IMR-90 (cell line): ENCODE data around the gene URB2. TPM values are rescaled to one million over a fixed set of nuclear protein-coding genes. Genes with fewer than 3 reads are reported as not detected.

ENCODE experiments used
- ATAC-seq: fragments of 200-7000 bp; cut with Tn5 transposase; 2 replicates; pipeline ENCODE4 v1.9.1; 2020; ENCODE audit warnings: low read depth, mild to moderate bottlenecking, moderate library complexity
- BruUV-seq: library from RNA; stranded (reverse); fragments of 400-500 nt; replicated peaks from 2 replicates; lab custom pipeline; 2021; lab: Mats Ljungman, UMichigan
- CTCF ChIA-PET: fragments of 300-600 bp; formaldehyde crosslinking; extraction: SDS; loops from one replicate; lab custom pipeline; 2021; ENCODE audit warnings: antibody characterized with exemption; lab: Yijun Ruan, JAX
- POLR2A ChIA-PET: fragments of 300-600 bp; sonication (Branson Sonifier 250); formaldehyde crosslinking; loops from one replicate; lab custom pipeline; 2022; ENCODE audit warnings: antibody characterized with exemption; ENCODE audit not compliant: unreplicated experiment; lab: Charles Lee
- DNase-seq: peaks from one replicate; pipeline ENCODE4 v3.0.0; 2013
- H2AFZ ChIP-seq: replicated peaks from 2 replicates; pipeline ENCODE3; 2013; ENCODE audit warnings: low read length, mild to moderate bottlenecking; ENCODE audit not compliant: poor library complexity
- H2AK5ac ChIP-seq: 2 replicates; pipeline ENCODE4 v1.6.1; 2013; ENCODE audit warnings: low read depth, low read length, inconsistent platforms
- H2AK9ac ChIP-seq: replicated peaks from 2 replicates; pipeline ENCODE3; 2013; ENCODE audit warnings: mild to moderate bottlenecking, low read depth, low read length, moderate library complexity; ENCODE audit not compliant: poor library complexity
- H2BK120ac ChIP-seq: 2 replicates; pipeline ENCODE4 v1.6.1; 2013; ENCODE audit warnings: low read depth, low read length, inconsistent platforms
- H2BK15ac ChIP-seq: 3 replicates; pipeline ENCODE4 v1.6.1; 2013; ENCODE audit warnings: low read depth, low read length, inconsistent platforms
- H2BK20ac ChIP-seq: 2 replicates; pipeline ENCODE4 v1.6.1; 2013; ENCODE audit warnings: low read depth, mild to moderate bottlenecking, inconsistent platforms, low read length, moderate library complexity
- H2BK5ac ChIP-seq: 2 replicates; pipeline ENCODE4 v1.6.1; 2013; ENCODE audit warnings: mild to moderate bottlenecking, low read depth, low read length, inconsistent platforms; ENCODE audit not compliant: poor library complexity, severe bottlenecking
- H3K14ac ChIP-seq: replicated peaks from 2 replicates; pipeline ENCODE4 v1.6.1; 2013; ENCODE audit warnings: low read depth, low read length, inconsistent platforms
- H3K18ac ChIP-seq: 2 replicates; pipeline ENCODE4 v1.6.1; 2013; ENCODE audit warnings: low read depth, low read length, control low read depth
- H3K23ac ChIP-seq: 2 replicates; pipeline ENCODE4 v1.6.1; 2013; ENCODE audit warnings: low read depth, low read length, inconsistent platforms
- H3K27ac ChIP-seq: 2 replicates; pipeline ENCODE4 v1.5.1; 2013; ENCODE audit warnings: mild to moderate bottlenecking, control low read depth, low read length; ENCODE audit not compliant: insufficient read depth
- H3K27me3 ChIP-seq: 2 replicates; pipeline ENCODE4 v1.6.1; 2013; ENCODE audit warnings: low read length; ENCODE audit not compliant: control insufficient read depth, insufficient read depth
- H3K36me3 ChIP-seq: 2 replicates; pipeline ENCODE4 v1.6.1; 2013; ENCODE audit warnings: low read length, mixed read lengths; ENCODE audit not compliant: control insufficient read depth, insufficient read depth
- H3K4ac ChIP-seq: 2 replicates; pipeline ENCODE4 v1.6.1; 2013; ENCODE audit warnings: low read depth, low read length, inconsistent platforms
- H3K4me1 ChIP-seq: 2 replicates; pipeline ENCODE4 v1.6.1; 2013; ENCODE audit warnings: low read length, mixed read lengths; ENCODE audit not compliant: control insufficient read depth, insufficient read depth
- H3K4me2 ChIP-seq: 2 replicates; pipeline ENCODE4 v1.6.1; 2013; ENCODE audit warnings: low read depth, mild to moderate bottlenecking, control low read depth, low read length, moderate library complexity
- H3K4me3 ChIP-seq: 2 replicates; pipeline ENCODE4 v1.5.1; 2013; ENCODE audit warnings: low read depth, mild to moderate bottlenecking, control low read depth, low read length, moderate library complexity; ENCODE audit not compliant: insufficient read depth
- H3K56ac ChIP-seq: 2 replicates; pipeline ENCODE4 v1.6.1; 2013; ENCODE audit warnings: low read length, inconsistent platforms; ENCODE audit not compliant: insufficient read depth; ENCODE audit errors: extremely low read depth
- H3K79me1 ChIP-seq, 2 experiments: 2 replicates each; pipeline ENCODE4 v1.6.1; 2013; ENCODE audit warnings: low read length in 2 of 2, inconsistent platforms in 1 of 2, low read depth in 1 of 2
- H3K9ac ChIP-seq: 2 replicates; pipeline ENCODE4 v1.6.1; 2013; ENCODE audit warnings: low read depth, low read length, control low read depth
- H3K9me1 ChIP-seq: 2 replicates; pipeline ENCODE4 v1.6.1; 2013; ENCODE audit warnings: low read length, inconsistent platforms; ENCODE audit not compliant: insufficient read depth
- H3K9me3 ChIP-seq: 2 replicates; pipeline ENCODE4 v1.6.1; 2013; ENCODE audit warnings: low read length; ENCODE audit not compliant: control insufficient read depth, insufficient read depth
- H4K20me1 ChIP-seq: 2 replicates; pipeline ENCODE4 v1.6.1; 2013; ENCODE audit warnings: low read length, inconsistent platforms; ENCODE audit not compliant: insufficient read depth
- H4K5ac ChIP-seq: 2 replicates; pipeline ENCODE4 v1.6.1; 2013; ENCODE audit warnings: mild to moderate bottlenecking, low read depth, low read length, control low read depth
- H4K8ac ChIP-seq, 2 experiments: 2 replicates each; pipeline ENCODE4 v1.6.1; 2013; ENCODE audit warnings: low read depth in 2 of 2, low read length in 2 of 2, control low read depth in 1 of 2, inconsistent platforms in 1 of 2
- H4K91ac ChIP-seq: 2 replicates; pipeline ENCODE4 v1.6.1; 2013; ENCODE audit warnings: low read depth, low read length, inconsistent platforms; ENCODE audit not compliant: insufficient read depth
- CEBPB ChIP-seq: IDR thresholded peaks from 2 replicates; pipeline ENCODE4 v1.6.1; 2012; ENCODE audit warnings: low read depth, low read length, improper control_type of control experiment
- ELK1 ChIP-seq: fragments of 150-350 bp; IDR thresholded peaks from 2 replicates; pipeline ENCODE4 v1.6.1; 2016; ENCODE audit warnings: low read depth, mild to moderate bottlenecking, low read length, moderate library complexity, borderline replicate concordance
- POLR2A ChIP-seq: IDR thresholded peaks from 2 replicates; pipeline ENCODE4 v1.6.1; 2012; ENCODE audit warnings: mild to moderate bottlenecking, low read depth, low read length
- RAD21 ChIP-seq: IDR thresholded peaks from 2 replicates; pipeline ENCODE4 v1.6.1; 2012; ENCODE audit warnings: low read length, improper control_type of control experiment
- SMC3 ChIP-seq: fragments of 150-350 bp; IDR thresholded peaks from 2 replicates; pipeline ENCODE4 v1.6.1; 2016; ENCODE audit warnings: low read depth, mild to moderate bottlenecking, antibody characterized with exemption, low read length, moderate library complexity
- WGBS, 2 experiments: methylation state at CpG; one replicate each; pipeline versions ENCODE4 v1.1.5 to v1.1.7; 2013; ENCODE audit warnings: missing lambda C conversion rate in 2 of 2; ENCODE audit not compliant: insufficient read length in 1 of 2; ENCODE audit errors: extremely low coverage in 2 of 2; 5-methylcytosine and 5-hydroxymethylcytosine counted together
- dilution Hi-C: fragments of 300-500 bp; cut with HindIII; formaldehyde crosslinking; loops from one replicate; pipeline ENCODE4 v1.14.3; 2018; ENCODE audit warnings: low sequenced_read_pairs; ENCODE audit not compliant: unreplicated experiment
- in situ Hi-C: fragments of 300-500 bp; cut with MboI; formaldehyde crosslinking; loops from 3 replicates; pipeline ENCODE4 v1.14.3; 2019; ENCODE audit warnings: low sequenced_read_pairs, inconsistent platforms, mixed read lengths
- intact Hi-C: fragments of 100-400 bp; cut with micrococcal nuclease; formaldehyde crosslinking; loops from 2 replicates; pipeline ENCODE4 v1.10.0; 2022
- polyA plus RNA-seq, 3 experiments: library from polyadenylated mRNA; depleted of rRNA; stranded (reverse); fragments of >200 nt; gene quantifications; 2 replicates each; pipeline ENCODE4 v1.2.3, GENCODE V29; 2012; ENCODE audit warnings: low replicate concordance in 1 of 3
- total RNA-seq: library from RNA; depleted of rRNA; stranded (reverse); fragments of >200 nt; gene quantifications from 2 replicates; pipeline ENCODE4 v1.2.3, GENCODE V29; 2012
- TF ChIP-seq, protein P1 (sequence below): conservative IDR thresholded peaks from 2 replicates; pipeline ENCODE4 v1.5.1; 2012; ENCODE audit warnings: mild to moderate bottlenecking, low read depth, low read length, improper control_type of control experiment

Gene URB2
- total and polyA plus RNA-seq, 2 of the 4 experiments (the other 2 are of a cell fraction) = 5.9 to 15.4 TPM

- H3K4me2 ChIP-seq = no peak overlapping the region
- H4K5ac ChIP-seq = no peak overlapping the region
- ChIA-PET CTCF (no interaction called here), POLR2A (no interaction called here)
- H2AFZ ChIP-seq = no peak overlapping the region
- H3K27ac ChIP-seq = no peak overlapping the region
- H3K4me1 ChIP-seq = no peaks in the 10 kb centered on the region
- H3K9ac ChIP-seq = no peak overlapping the region
- in situ Hi-C loops (no loop called here), intact Hi-C loops (no loop called here), dilution Hi-C loops (no loop called here)
- no peak overlapping the region for H2AK5ac ChIP-seq
- H2BK120ac ChIP-seq = no peak overlapping the region
- no peak overlapping the region for H2AK9ac ChIP-seq
- no peak overlapping the region for H3K56ac ChIP-seq
- no peak overlapping the region for H3K4me3 ChIP-seq
- no peak overlapping the region for H3K14ac ChIP-seq
- H3K9me1 ChIP-seq = no peaks in the 10 kb centered on the region
- TF ChIP-seq SMC3 (no peak), CEBPB (no peak), POLR2A (no peak), ELK1 (no peak), RAD21 (no peak)
- TF ChIP-seq, protein P1, sequence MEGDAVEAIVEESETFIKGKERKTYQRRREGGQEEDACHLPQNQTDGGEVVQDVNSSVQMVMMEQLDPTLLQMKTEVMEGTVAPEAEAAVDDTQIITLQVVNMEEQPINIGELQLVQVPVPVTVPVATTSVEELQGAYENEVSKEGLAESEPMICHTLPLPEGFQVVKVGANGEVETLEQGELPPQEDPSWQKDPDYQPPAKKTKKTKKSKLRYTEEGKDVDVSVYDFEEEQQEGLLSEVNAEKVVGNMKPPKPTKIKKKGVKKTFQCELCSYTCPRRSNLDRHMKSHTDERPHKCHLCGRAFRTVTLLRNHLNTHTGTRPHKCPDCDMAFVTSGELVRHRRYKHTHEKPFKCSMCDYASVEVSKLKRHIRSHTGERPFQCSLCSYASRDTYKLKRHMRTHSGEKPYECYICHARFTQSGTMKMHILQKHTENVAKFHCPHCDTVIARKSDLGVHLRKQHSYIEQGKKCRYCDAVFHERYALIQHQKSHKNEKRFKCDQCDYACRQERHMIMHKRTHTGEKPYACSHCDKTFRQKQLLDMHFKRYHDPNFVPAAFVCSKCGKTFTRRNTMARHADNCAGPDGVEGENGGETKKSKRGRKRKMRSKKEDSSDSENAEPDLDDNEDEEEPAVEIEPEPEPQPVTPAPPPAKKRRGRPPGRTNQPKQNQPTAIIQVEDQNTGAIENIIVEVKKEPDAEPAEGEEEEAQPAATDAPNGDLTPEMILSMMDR = no peak
- no peak overlapping the region for H2BK5ac ChIP-seq
- no peaks in the 10 kb centered on the region for H3K9me3 ChIP-seq
- no peak overlapping the region for H3K4ac ChIP-seq
- H3K27me3 ChIP-seq = no peaks in the 10 kb centered on the region
- ATAC-seq = no peak
- BruUV-seq = no TSS peak
- H3K36me3 ChIP-seq = no peaks in the 10 kb centered on the region
- no peaks in the 10 kb centered on the region for H4K20me1 ChIP-seq
- H4K91ac ChIP-seq = no peak overlapping the region
- no peak overlapping the region for H3K18ac ChIP-seq
- no peaks in the 10 kb centered on the region for H3K79me1 ChIP-seq
- no peak overlapping the region for H2BK15ac ChIP-seq
- no peak overlapping the region for H4K8ac ChIP-seq
- no CpG with 5 or more reads among the region's 2 CpGs for WGBS, 2 experiments
- H3K23ac ChIP-seq = no peak overlapping the region
- H2BK20ac ChIP-seq = no peak overlapping the region
- DNase-seq = no peak
These were observed 59.1 kb downstream of the URB2 start for GRCh38 chr1:229685149-229685548.
